ENCODE measurements around the gene JAZF1. TPM values are rescaled to one million over a fixed set of nuclear protein-coding genes. Genes with fewer than 3 reads are reported as not detected.

The JAZF1 gene
- total RNA-seq, 1 experiment from 2014 or later = 0.95 TPM

- TF ChIP-seq CTCF (IDR thresholded peaks at IDR 0.05; ENCODE audit: insufficient read depth in 1 of 2, low read depth in 1 of 2, low read length in 1 of 2, severe bottlenecking in 1 of 2, unreplicated experiment in 1 of 2) = no peak
- intact Hi-C loops (cut with micrococcal nuclease; ENCODE audit: unreplicated experiment) = no loop called here
- Mint-ChIP-seq H3K36me3 (ENCODE audit: insufficient read depth, unreplicated experiment) (no peaks in the 10 kb centered on the region), H3K4me1 (ENCODE audit: low read depth, unreplicated experiment) (no peaks in the 10 kb centered on the region), H3K4me3 (ENCODE audit: unreplicated experiment) (no peak overlapping the region), H3K27ac (ENCODE audit: unreplicated experiment) (no peak overlapping the region), H3K9me3 (ENCODE audit: unreplicated experiment) (no peaks in the 10 kb centered on the region), H3K27me3 (ENCODE audit: insufficient read depth, unreplicated experiment) (no peaks in the 10 kb centered on the region)
- H3K36me3 ChIP-seq (ENCODE audit: control insufficient read depth, insufficient read depth, low read length) = no peaks in the 10 kb centered on the region
- no TSS peak for BruUV-seq (replicated peaks)
- ChIA-PET POLR2A (no interaction called here), CTCF (no interaction called here)
- DNase-seq = no peak
- no peak overlapping the region for H3K4me3 ChIP-seq (ENCODE audit: low read depth, low read length)
- no peaks in the 10 kb centered on the region for H3K9me3 ChIP-seq
- no peaks in the 10 kb centered on the region for H3K4me1 ChIP-seq
- no peaks in the 10 kb centered on the region for H3K27me3 ChIP-seq (replicated peaks; ENCODE audit: control insufficient read depth, insufficient read depth, low read length)
Observed at GRCh38 chr7:27930910-27931476, 249.6 kb downstream of the JAZF1 start.

GRCh38 chr7:27929127-27929526 is 251.5 kb downstream of the JAZF1 start:
- intact Hi-C loops (cut with micrococcal nuclease; ENCODE audit: unreplicated experiment) = loop anchor here (10.0 kb wide), 2 partner anchors 166 to 344 kb away; no protein-coding TSS in a partner anchor

GRCh38 chr7:27928001-27928400 is 252.6 kb downstream of the JAZF1 start:
- TF ChIP-seq CTCF (IDR thresholded peaks at IDR 0.05; ENCODE audit: insufficient read depth in 1 of 2, low read depth in 1 of 2, low read length in 1 of 2, severe bottlenecking in 1 of 2, unreplicated experiment in 1 of 2) = no peak
- DNase-seq = no peak
- CTCF ChIA-PET = no interaction called here
- no peak overlapping the region for H3K4me3 ChIP-seq (ENCODE audit: low read depth, low read length)
- H3K27ac Mint-ChIP-seq (ENCODE audit: unreplicated experiment) = no peak overlapping the region
- H3K9me3 Mint-ChIP-seq (ENCODE audit: unreplicated experiment) = no peaks in the 10 kb centered on the region
- H3K9me3 ChIP-seq = no peaks in the 10 kb centered on the region
- no TSS peak for BruUV-seq (replicated peaks)
- H3K4me1 Mint-ChIP-seq (ENCODE audit: low read depth, unreplicated experiment) = no peaks in the 10 kb centered on the region
- H3K4me1 ChIP-seq = no peaks in the 10 kb centered on the region
- no peaks in the 10 kb centered on the region for H3K27me3 ChIP-seq (replicated peaks; ENCODE audit: control insufficient read depth, insufficient read depth, low read length)
- no peaks in the 10 kb centered on the region for H3K36me3 Mint-ChIP-seq (ENCODE audit: insufficient read depth, unreplicated experiment)
- no peaks in the 10 kb centered on the region for H3K36me3 ChIP-seq (ENCODE audit: control insufficient read depth, insufficient read depth, low read length)
- no peak overlapping the region for H3K4me3 Mint-ChIP-seq (ENCODE audit: unreplicated experiment)
- POLR2A ChIA-PET = no interaction called here
- no peaks in the 10 kb centered on the region for H3K27me3 Mint-ChIP-seq (ENCODE audit: insufficient read depth, unreplicated experiment)
- intact Hi-C loops (cut with micrococcal nuclease; ENCODE audit: unreplicated experiment) = loop anchor here (10.0 kb wide), 2 partner anchors 167 to 343 kb away; no protein-coding TSS in a partner anchor

More at GRCh38 chr7:27929127-27929526, 251.5 kb downstream of the JAZF1 start:
- Histone ChIP-seq H3K27me3 (replicated peaks; ENCODE audit: control insufficient read depth, insufficient read depth, low read length) (no peaks in the 10 kb centered on the region), H3K4me3 (ENCODE audit: low read depth, low read length) (no peak overlapping the region), H3K4me1 (no peaks in the 10 kb centered on the region), H3K9me3 (no peaks in the 10 kb centered on the region), H3K36me3 (ENCODE audit: control insufficient read depth, insufficient read depth, low read length) (no peaks in the 10 kb centered on the region)
- Mint-ChIP-seq H3K9me3 (ENCODE audit: unreplicated experiment) (no peaks in the 10 kb centered on the region), H3K4me1 (ENCODE audit: low read depth, unreplicated experiment) (no peaks in the 10 kb centered on the region), H3K36me3 (ENCODE audit: insufficient read depth, unreplicated experiment) (no peaks in the 10 kb centered on the region), H3K4me3 (ENCODE audit: unreplicated experiment) (no peak overlapping the region), H3K27me3 (ENCODE audit: insufficient read depth, unreplicated experiment) (no peaks in the 10 kb centered on the region), H3K27ac (ENCODE audit: unreplicated experiment) (no peak overlapping the region)
- CTCF ChIA-PET = no interaction called here
- POLR2A ChIA-PET = no interaction called here
- no TSS peak for BruUV-seq (replicated peaks)
- no peak for TF ChIP-seq CTCF (IDR thresholded peaks at IDR 0.05; ENCODE audit: insufficient read depth in 1 of 2, low read depth in 1 of 2, low read length in 1 of 2, severe bottlenecking in 1 of 2, unreplicated experiment in 1 of 2)
- DNase-seq = peak in 1 of 2 experiments; percentile 18
